Fibroblast of lung (primary cell): ENCODE measurements around the gene CCDC71. TPM values are rescaled to one million over a fixed set of nuclear protein-coding genes. Genes with fewer than 3 reads are reported as not detected.
A peak's percentile ranks its signal among the peaks of the same experiment; 100 is the strongest.

Experiments
- DNase-seq, 2 donors: peaks; one replicate each; pipeline versions ENCODE4 v3.0.0 to v3.0.0-alpha.2; 2010; ENCODE audit warnings: low read depth in 2 of 2
- H2AFZ ChIP-seq: 2 replicates; pipeline ENCODE4 v1.5.1; 2012; ENCODE audit warnings: low read length, control low read depth, inconsistent platforms
- H3K27ac ChIP-seq: 2 replicates; pipeline ENCODE4 v1.5.1; 2011; ENCODE audit warnings: low read length, control low read depth; ENCODE audit not compliant: insufficient read depth
- H3K27me3 ChIP-seq: 2 replicates; pipeline ENCODE4 v1.5.1; 2011; ENCODE audit warnings: mild to moderate bottlenecking, low read length; ENCODE audit not compliant: control insufficient read depth, insufficient read depth
- H3K36me3 ChIP-seq: 2 replicates; pipeline ENCODE4 v1.5.1; 2011; ENCODE audit warnings: low read length; ENCODE audit not compliant: control insufficient read depth, insufficient read depth
- H3K4me1 ChIP-seq: 2 replicates; pipeline ENCODE4 v1.5.1; 2011; ENCODE audit warnings: low read length; ENCODE audit not compliant: control insufficient read depth, insufficient read depth; ENCODE audit errors: extremely low read depth
- H3K4me2 ChIP-seq: 2 replicates; pipeline ENCODE4 v1.5.1; 2011; ENCODE audit warnings: low read length, control low read depth; ENCODE audit not compliant: insufficient read depth; ENCODE audit errors: extremely low read depth
- H3K4me3 ChIP-seq, 4 experiments: fragments of 200-600 bp in 1 of 4; sonication (generic) in 1 of 4; replicated peaks in 1 of 4; 2 replicates each; pipeline ENCODE4 v1.5.1; 2011 to 2016; ENCODE audit warnings: low read length in 4 of 4, low read depth in 3 of 4, mild to moderate bottlenecking in 3 of 4, control low read depth in 2 of 4, inconsistent platforms in 1 of 4, mixed read lengths in 1 of 4; ENCODE audit not compliant: insufficient read depth in 1 of 4; ENCODE audit errors: control extremely low read depth in 1 of 4
- H3K79me2 ChIP-seq: 2 replicates; pipeline ENCODE4 v1.5.1; 2012; ENCODE audit warnings: mild to moderate bottlenecking, low read length, inconsistent platforms; ENCODE audit not compliant: control insufficient read depth, insufficient read depth
- H3K9ac ChIP-seq: 2 replicates; pipeline ENCODE4 v1.5.1; 2011; ENCODE audit warnings: mild to moderate bottlenecking, low read length, control low read depth; ENCODE audit not compliant: insufficient read depth
- H3K9me3 ChIP-seq: 2 replicates; pipeline ENCODE4 v1.5.1; 2012; ENCODE audit warnings: low read depth, low read length; ENCODE audit not compliant: control insufficient read depth, insufficient read depth
- H4K20me1 ChIP-seq: 2 replicates; pipeline ENCODE4 v1.5.1; 2011; ENCODE audit warnings: low read length; ENCODE audit not compliant: control insufficient read depth, insufficient read depth; ENCODE audit errors: extremely low read depth
- CTCF ChIP-seq, 2 donors: IDR thresholded peaks in 1 of 2; conservative IDR thresholded peaks in 1 of 2; 1 replicate in 1 of 2; 2 replicates in 1 of 2; pipeline ENCODE4 v1.5.1; 2011 to 2012; ENCODE audit warnings: low read length in 2 of 2, control low read depth in 1 of 2, inconsistent platforms in 1 of 2, low read depth in 1 of 2, mild to moderate bottlenecking in 1 of 2
- EZH2 ChIP-seq: IDR thresholded peaks from 2 replicates; pipeline ENCODE4 v1.5.1; 2012; ENCODE audit warnings: low read length, control low read depth, mild to moderate bottlenecking; ENCODE audit errors: missing control alignments
- polyA plus RNA-seq, 2 donors: library from polyadenylated mRNA; depleted of rRNA in 1 of 2; stranded (reverse) in 1 of 2; unstranded in 1 of 2; fragments of >200 nt; gene quantifications; 2 replicates each; pipeline ENCODE4 v1.2.1, GENCODE V29; 2011 to 2012; ENCODE audit warnings: missing spikeins in 1 of 2
- total RNA-seq: library from RNA; depleted of rRNA; stranded (reverse); fragments of >200 nt; gene quantifications from 2 replicates; pipeline ENCODE4 v1.2.1, GENCODE V29; 2014

CCDC71 gene
- total and polyA plus RNA-seq, 2 donors (not counting 1 experiment from before 2014, with no cell fraction given), result 13.0 to 17.8 TPM

DNA sequence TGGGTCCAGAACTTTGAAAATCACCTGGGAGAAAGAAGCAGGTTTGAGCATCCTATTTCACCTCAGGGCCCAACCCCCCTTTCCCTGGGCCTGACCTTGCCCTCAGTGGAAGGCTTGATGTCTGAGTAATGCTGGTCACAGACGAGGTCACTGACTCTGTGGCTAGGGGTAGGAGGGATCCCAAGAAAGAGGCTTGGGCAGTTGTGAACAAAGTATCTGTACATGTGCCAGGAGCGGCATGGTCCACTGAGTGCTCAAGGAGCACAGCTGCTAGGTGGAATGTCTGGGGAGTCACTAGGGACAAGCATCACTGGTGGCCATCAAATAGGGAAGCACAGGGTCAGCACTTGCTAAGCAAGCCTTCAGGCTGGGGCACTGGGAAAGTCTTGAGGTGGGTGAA lies 7.3 kb downstream of the CCDC71 start:
- H3K4me2 ChIP-seq, result no peak overlapping the region
- H3K79me2 ChIP-seq, result peaks cover 4% of the 10 kb centered on the region
- H3K27me3 ChIP-seq, result no peaks in the 10 kb centered on the region
- TF ChIP-seq EZH2 (no peak), CTCF (conservative IDR thresholded peaks at IDR 0.05 in 1 of 2, IDR thresholded peaks at IDR 0.05 in 1 of 2; ENCODE audit: low read depth in 1 of 2, low read length in 2 of 2) (no peak)
- peaks cover 16% of the 10 kb centered on the region for H3K36me3 ChIP-seq
- no peak overlapping the region for H3K4me3 ChIP-seq
- no peaks in the 10 kb centered on the region for H3K9me3 ChIP-seq
- no peak overlapping the region for H2AFZ ChIP-seq
- H3K4me1 ChIP-seq, result no peaks in the 10 kb centered on the region
- no peak overlapping the region for H3K27ac ChIP-seq
- no peaks in the 10 kb centered on the region for H4K20me1 ChIP-seq
- H3K9ac ChIP-seq, result no peak overlapping the region
- no peak for DNase-seq

- H3K27me3 ChIP-seq, result no peaks in the 10 kb centered on the region
- H3K4me3 ChIP-seq, result no peak overlapping the region
- peaks cover 10% of the 10 kb centered on the region for H3K36me3 ChIP-seq
- no peak overlapping the region for H3K27ac ChIP-seq
- H4K20me1 ChIP-seq, result no peaks in the 10 kb centered on the region
- H3K4me2 ChIP-seq, result no peak overlapping the region
- no peak overlapping the region for H2AFZ ChIP-seq
- H3K4me1 ChIP-seq, result no peaks in the 10 kb centered on the region
- no peak overlapping the region for H3K9ac ChIP-seq
- H3K79me2 ChIP-seq, result no peaks in the 10 kb centered on the region
- peak in 1 of 2 donors; percentile 19 for DNase-seq
- H3K9me3 ChIP-seq, result no peaks in the 10 kb centered on the region
- no peak for TF ChIP-seq EZH2
- TF ChIP-seq CTCF (conservative IDR thresholded peaks at IDR 0.05 in 1 of 2, IDR thresholded peaks at IDR 0.05 in 1 of 2; ENCODE audit: low read depth in 1 of 2, low read length in 2 of 2), result peak in 1 of 2 donors; percentile 38
These were observed 7.9 kb downstream of the CCDC71 start for GRCh38 chr3:49158103-49158709.

DNA sequence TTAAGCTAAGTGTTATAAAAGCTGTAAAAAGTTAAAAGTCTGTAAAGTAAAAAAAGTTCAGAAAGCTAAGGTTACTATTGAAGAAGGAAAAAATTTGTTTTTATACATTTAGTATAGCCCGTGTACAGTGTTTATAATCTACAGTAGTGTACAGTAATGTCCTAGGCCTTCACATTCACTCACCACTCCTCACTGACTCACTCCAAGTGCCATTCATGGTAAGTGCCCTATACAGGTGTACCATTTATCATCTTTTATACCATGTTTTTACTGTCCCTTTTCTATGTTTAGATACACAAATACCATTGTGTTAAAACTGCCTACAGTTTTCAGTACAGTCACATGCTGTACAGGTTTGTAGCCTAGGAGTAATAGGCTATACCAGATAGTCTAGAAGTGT lies 8.8 kb downstream of the CCDC71 start:
- H3K27ac ChIP-seq, result no peak overlapping the region
- H3K9ac ChIP-seq, result no peak overlapping the region
- no peak overlapping the region for H3K4me2 ChIP-seq
- TF ChIP-seq EZH2 (no peak), CTCF (conservative IDR thresholded peaks at IDR 0.05 in 1 of 2, IDR thresholded peaks at IDR 0.05 in 1 of 2; ENCODE audit: low read depth in 1 of 2, low read length in 2 of 2) (no peak)
- H3K9me3 ChIP-seq, result no peaks in the 10 kb centered on the region
- H3K4me3 ChIP-seq, result no peak overlapping the region
- H3K4me1 ChIP-seq, result no peaks in the 10 kb centered on the region
- no peaks in the 10 kb centered on the region for H3K27me3 ChIP-seq
- H3K36me3 ChIP-seq, result peaks cover 4% of the 10 kb centered on the region
- H2AFZ ChIP-seq, result no peak overlapping the region
- H4K20me1 ChIP-seq, result no peaks in the 10 kb centered on the region
- H3K79me2 ChIP-seq, result no peaks in the 10 kb centered on the region
- no peak for DNase-seq
